ENCODE measurements around the gene ATP5PD.

ATP5PD gene
- 24.1 to 78.7 (median 56.7) reads per million in 3 experiments for total RNA-seq

DNA sequence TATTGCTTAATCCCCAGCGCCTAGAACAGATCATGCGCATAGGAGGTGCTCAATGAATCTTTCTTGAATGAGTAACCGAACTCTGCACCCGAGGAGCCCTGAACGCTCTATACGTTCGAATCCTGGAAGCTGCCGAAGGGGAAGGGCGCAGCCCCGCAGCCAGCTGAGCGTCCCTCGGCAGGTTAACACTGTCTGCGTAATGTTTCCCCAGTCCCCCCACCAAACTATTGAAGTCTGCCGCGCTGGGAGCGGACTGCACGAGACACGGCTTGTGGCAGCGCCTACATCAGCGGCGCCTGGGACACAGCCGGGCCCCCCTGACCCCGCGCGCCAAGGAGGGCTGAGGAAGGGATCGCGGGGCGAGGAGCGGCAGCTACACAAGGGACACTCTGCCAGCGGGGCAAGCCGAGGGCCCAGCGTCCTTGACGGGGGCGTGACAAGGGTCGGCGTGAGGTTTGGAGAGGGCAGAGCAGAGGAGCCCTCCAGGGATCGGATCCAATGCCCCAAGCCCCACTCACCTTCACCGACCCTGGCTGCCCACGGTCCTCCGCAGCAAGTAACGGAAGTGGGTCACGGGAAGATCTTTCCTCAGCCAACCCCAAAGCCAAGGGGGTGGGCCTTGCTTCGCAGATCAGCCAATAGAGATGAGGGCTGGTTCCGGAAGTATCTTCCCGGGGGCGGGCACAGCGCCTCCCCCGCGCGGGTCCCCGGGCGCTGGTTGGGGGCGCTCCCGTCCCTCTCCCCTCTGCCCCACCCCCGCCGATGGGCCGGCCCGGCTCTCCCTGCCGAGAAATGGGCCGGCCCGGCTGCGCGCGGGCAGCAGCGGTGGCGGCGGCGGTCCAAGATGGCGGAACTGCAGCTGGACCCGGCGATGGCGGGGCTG lies at the start of gene ATP5PD, which contains the start of gene KCTD2:
TSS of gene ATP5PD (minus strand) at position 563 of the 883 bp plus-strand sequence. CDS start 4,319 bp downstream, outside the sequence.
TSS of gene KCTD2 (plus strand) at position 819 of the 883 bp plus-strand sequence. CDS start at position 845, 26 bp downstream.
- DNase-seq: peak; percentile 91

- no peak for DNase-seq
These were observed 49.4 kb upstream of the ATP5PD start for GRCh38 chr17:75096082-75096625.

DNA sequence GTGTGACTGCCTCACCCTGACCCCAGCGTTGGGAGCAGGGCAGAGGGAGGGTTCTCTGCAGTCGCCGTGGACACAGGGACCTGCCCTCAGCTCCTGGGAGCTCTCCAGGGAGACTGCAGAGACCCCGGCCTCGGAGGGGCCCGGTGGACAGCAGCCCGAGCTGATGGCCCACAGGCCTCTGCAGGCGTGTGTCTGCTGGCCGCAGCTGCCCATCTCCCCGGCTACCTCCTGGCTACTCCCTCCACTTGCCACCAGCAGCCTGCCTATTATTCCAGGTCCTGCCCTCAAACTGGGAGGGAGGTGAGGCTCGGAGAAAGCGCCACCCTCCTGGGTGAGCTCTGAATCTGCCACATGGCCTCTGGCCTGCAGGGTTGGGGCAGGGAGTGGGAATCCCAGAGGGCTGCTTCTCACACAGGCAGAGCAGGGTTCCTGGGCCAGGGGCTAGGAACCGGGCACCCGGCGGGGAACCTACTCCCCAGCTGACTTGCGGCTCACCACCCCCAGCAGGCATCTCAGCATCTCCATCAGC lies 48.2 kb upstream of the ATP5PD start:
- DNase-seq: no peak

GRCh38 chr17:75093548-75094158 lies 46.9 kb upstream of the ATP5PD start:
- no peak for DNase-seq

- no peak for DNase-seq
These were observed 45.1 kb upstream of the ATP5PD start for GRCh38 chr17:75091855-75092327.

GRCh38 chr17:75090871-75091854 lies 44.4 kb upstream of the ATP5PD start:
- DNase-seq: no peak

GRCh38 chr17:75088465-75089417 lies 42.0 kb upstream of the ATP5PD start:
- DNase-seq: no peak

DNA sequence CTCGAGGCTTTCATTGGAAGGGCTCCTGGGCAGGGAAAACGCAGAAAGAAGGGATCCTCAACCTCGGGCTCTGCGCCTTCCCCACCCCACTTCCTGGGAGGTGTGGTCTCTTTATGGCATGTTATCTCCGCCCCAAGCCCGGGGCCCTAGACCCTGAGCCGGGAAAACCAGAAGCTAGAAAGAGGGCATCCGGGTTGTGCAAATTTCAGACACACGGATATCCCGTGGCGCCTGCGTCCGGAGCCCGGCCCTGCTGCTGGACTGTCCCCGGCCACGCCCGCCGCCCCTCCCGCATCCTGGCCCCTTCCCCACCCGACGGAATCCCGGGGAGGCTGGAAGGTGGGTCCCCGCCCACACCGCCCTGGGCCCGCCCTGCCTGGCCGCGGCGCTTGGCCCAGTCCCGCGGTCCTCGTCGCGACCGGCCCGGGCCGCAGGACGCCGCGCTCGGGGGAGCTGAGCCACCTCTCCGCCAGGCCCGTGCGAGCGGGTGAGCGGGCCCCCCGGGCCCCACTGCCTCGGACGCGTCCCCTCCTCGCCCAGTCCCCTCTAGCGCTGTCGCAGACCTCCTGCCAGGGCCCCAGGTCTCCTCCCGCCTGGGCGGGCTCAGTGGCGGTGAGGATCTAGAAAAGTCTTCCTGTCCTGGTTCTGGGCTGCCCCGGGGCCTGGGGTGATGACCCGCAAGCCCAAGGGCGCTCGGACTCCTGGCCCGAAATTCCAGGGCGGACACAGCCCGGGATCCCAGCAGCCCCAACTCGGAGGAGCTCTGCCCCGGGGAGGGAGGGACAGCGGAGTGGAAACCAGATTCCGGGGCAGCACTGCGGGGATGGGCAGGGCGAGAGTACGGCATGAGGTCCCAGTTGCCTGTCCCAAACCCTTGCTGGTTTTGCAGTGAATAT lies 41.0 kb upstream of the ATP5PD start, which contains the start of gene SLC16A5:
TSS of gene SLC16A5 (plus strand) at position 397 of the 896 bp plus-strand sequence. CDS start 5,683 bp downstream, outside the sequence.
- peak; percentile 36 for DNase-seq

DNA sequence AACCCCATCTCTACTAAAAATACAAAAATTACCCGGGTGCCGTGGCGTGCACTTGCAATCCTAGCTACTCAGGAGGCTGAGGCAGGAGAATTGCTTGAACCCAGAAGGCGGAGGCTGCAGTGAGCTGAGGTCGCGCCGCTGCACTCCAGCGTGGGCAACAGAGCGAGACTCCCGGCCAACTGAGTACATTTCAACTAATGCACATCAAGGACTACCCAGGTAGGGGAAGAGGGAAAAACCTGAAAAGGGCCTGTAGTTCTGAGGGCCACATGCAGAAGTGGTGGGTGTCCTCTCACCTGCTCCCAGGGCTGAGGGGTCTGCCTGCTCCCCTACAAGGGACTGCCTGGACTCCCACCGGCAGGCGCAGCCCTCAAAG lies 40.4 kb upstream of the ATP5PD start:
- no peak for DNase-seq

- DNase-seq: no peak
These were observed 39.9 kb upstream of the ATP5PD start for GRCh38 chr17:75086496-75087181.

GRCh38 chr17:75084039-75084660 lies 37.4 kb upstream of the ATP5PD start:
- DNase-seq: no peak

DNA sequence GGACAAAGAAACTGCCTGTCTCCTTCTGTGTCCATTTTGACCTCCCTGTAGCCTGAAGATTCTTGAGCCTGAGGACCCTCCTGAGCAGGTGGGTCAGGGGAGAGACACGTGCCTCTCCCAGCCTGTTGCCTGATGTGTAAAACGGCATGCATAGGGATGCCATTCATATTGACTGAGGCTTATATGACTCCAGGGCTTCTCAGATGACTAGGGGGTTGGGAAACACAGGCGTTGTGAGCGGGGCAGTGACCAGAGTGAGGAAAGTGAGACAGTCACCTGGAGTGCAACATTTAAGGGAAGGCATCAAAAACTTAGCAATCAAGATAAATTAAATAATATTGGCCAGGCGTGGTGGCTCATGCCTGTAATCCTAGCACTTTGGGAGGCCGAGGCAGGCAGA lies 35.9 kb upstream of the ATP5PD start:
- no peak for DNase-seq

DNA sequence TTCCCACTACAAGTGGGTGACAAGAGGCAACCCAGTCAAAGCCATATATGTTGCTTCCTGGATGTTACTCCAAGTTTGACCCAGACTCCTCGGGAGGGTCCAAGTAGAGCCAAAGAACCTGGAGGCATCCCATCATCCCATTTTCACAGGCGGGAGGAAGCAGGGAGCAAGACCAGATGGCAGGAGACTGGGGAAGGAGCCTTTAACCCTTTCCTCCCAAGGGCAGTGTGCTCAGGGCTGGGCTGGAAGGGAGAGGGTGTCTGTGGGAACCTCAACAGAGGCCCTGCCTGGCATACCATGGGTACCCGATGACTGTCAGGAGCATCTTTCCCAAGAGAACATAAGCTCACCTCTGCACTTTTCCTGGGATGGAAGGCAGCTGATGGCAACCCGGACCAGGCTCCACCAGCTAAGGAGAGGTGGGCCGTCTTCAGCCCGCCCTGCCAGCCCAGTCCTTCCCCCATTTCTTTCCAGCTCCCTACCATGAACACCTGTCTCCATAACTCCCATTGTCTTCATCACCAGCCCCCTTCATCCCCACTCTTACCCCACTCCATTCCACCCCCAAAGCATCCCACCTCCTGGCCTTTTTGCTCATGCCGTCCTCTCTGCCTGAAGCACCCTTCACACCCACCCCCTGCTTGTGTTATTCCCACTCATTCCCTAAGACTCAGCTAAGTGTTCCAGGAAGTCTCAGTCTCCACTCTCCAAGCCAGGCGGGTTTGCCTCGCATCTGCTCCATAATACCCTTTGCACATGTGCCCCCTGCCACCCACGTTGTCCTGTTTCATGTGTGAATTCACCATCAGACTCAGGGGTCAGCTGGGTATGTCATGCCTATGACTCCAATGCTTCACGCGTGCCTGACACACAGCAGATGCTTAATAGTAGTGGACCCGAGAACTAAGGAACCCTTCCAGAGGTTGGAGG lies 35.1 kb upstream of the ATP5PD start:
- DNase-seq: no peak

- DNase-seq: no peak
These were observed 32.2 kb upstream of the ATP5PD start for GRCh38 chr17:75079023-75079373.

DNA sequence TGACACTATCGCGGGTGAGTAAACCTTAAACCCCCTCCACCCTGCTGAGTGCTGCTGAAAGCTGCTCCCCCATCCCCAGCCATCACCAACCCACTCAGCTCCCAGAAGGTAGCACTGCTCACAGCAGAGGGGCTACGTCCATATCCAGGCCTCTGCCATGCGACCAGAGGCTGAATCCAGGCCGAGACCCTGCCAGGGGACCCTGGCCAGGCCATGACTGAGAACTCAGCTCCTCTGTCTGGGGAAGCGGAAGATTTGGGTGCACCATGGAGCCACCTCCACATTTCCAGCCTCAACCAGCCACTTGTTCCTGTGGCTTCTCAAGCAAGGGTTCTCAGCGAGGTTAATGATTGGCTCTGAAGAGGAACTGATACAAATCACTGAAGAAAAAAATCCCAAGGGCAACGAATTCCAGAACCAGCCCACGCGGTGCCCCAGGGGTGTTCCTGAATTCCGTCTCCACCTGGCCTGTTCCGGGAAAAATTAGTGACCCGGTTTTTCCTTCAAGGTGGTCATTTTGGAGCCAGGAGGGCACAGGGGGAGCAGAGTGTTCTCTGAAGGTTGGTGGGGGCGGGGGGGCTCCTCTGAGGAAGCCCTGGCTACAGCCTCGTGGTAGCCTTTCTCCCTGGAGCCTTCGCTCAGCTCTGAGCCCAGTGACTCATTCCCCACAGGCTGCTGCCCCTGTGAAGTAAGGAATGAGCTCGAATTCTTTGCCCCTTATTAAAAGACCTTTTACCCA lies 31.7 kb upstream of the ATP5PD start:
- no peak for DNase-seq

DNA sequence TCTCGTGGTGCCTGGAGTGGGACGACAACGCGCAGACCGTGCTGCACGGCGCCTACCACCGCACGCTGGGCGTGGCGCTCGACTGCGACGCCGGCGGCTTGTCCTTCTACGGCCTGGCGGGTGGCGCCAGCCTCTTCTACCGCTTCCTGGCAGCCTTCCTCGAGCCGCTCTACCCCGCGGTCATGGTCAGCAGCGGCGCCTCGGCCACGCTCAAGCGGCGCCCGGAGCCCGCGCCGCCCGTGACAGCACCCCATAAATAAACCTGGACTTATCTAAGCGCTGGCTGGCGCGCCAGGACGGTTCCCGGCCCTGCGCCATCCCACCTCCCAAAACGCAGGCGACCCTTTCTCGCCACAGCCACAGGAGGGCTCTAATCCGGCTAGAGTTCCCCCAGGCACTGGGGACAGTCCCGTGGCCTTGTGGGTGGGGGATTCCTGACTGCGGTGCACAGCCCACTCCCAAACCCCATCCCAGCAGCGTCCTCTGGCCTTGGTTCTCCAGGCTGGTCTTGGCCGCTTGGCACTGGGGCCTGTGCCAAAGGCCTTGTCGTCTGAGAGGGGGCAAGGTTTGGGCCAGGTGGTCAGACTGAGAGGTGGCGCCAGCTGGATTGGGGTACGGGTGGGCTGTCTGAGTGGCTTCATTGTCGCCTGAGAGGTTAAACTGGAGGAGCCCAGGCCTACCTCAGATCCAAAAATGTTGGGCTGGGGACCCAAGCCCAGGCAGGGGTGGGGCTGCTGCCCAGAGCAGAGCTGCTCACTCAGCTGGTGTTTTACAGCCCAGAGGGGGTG lies 30.9 kb upstream of the ATP5PD start:
- DNase-seq: peak; percentile 44
